Suprapubic skin (tissue), 4 donors: ENCODE results near the gene ODF2L. TPM values are rescaled to one million over a fixed set of nuclear protein-coding genes. Genes with fewer than 3 reads are reported as not detected.

ENCODE experiments used
- DNase-seq, 2 donors: peaks; one replicate each; pipeline ENCODE4 v3.0.0-alpha.2; 2019; ENCODE audit warnings: low spot score in 2 of 2
- H3K27ac ChIP-seq: fragments of 200-600 bp; sonication (generic); one replicate; pipeline ENCODE4 v1.5.1; 2019
- H3K27me3 ChIP-seq: fragments of 200-600 bp; sonication (generic); one replicate; pipeline ENCODE4 v1.5.1; 2019
- H3K36me3 ChIP-seq: fragments of 200-600 bp; sonication (generic); one replicate; pipeline ENCODE4 v1.5.1; 2019
- H3K4me1 ChIP-seq: fragments of 200-600 bp; sonication (generic); one replicate; pipeline ENCODE4 v1.5.1; 2019
- H3K4me3 ChIP-seq: fragments of 200-600 bp; sonication (generic); one replicate; pipeline ENCODE4 v1.5.1; 2019; ENCODE audit warnings: mild to moderate bottlenecking
- H3K9me3 ChIP-seq: fragments of 200-600 bp; sonication (generic); one replicate; pipeline ENCODE4 v1.5.1; 2019
- EP300 ChIP-seq: sonication (generic); formaldehyde crosslinking; IDR thresholded peaks from one replicate; pipeline ENCODE4 v1.6.1; 2017; ENCODE audit warnings: antibody characterized with exemption
- POLR2A ChIP-seq, 2 donors: fragments of 450-650 bp; IDR thresholded peaks; one replicate each; pipeline ENCODE4 v1.6.1; 2017; ENCODE audit warnings: antibody characterized with exemption in 2 of 2, mild to moderate bottlenecking in 2 of 2, moderate library complexity in 2 of 2
- POLR2AphosphoS5 ChIP-seq, 3 donors: sonication (generic); formaldehyde crosslinking; IDR thresholded peaks; one replicate each; pipeline ENCODE4 v1.6.1; 2017; ENCODE audit warnings: antibody characterized with exemption in 3 of 3
- WGBS: methylation state at CpG from one replicate; pipeline ENCODE4 v1.1.5; 2018; 5-methylcytosine and 5-hydroxymethylcytosine counted together
- total RNA-seq, 4 donors: library from RNA; depleted of rRNA; stranded (reverse); fragments of >200 nt; gene quantifications; one replicate each; pipeline ENCODE4 v1.1.0, GENCODE V29; 2016
- TF ChIP-seq, protein P1 (sequence below), 2 donors: fragments of 200-600 bp in 1 of 2; fragments of 450-650 bp in 1 of 2; sonication (generic) in 1 of 2; IDR thresholded peaks; one replicate each; pipeline ENCODE4 v1.5.1; 2016 to 2019; ENCODE audit warnings: antibody characterized with exemption in 2 of 2, mild to moderate bottlenecking in 1 of 2, moderate library complexity in 1 of 2

ODF2L gene
- total RNA-seq, 4 donors from 2014 or later: 16.6 to 33.4 (median 23.5) TPM

DNA sequence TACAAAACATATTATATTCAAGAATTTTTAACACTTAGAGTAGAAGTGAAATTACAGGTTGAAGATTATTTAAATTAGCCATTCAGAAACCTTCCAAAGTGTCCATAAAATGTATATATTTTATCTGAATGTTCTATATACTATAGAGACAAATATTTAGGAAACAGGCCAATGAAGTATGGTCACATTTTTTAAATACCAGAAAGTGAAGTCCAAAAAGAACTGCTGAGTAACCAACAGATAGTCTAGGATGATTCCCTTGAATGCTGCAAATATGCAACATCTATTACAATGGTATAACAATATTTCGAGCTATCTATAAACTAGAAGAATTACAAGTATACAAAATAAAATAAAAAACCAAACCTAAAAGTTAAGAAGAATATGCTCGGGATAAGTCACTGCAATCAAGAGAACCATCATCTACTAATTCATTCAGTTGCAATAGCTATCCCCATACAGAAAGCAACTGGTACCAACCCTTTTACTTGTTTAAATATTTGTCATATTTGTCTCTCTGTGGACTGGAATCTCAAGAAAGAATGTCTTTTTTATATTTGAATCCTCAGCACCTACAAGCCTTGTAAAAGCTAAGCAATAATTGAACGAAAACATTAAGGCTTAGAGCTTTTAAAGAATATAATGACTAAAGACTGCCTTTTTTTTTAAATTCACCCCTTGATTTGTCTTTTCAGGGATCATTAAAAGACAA, 8.1 kb downstream of the ODF2L start:
- no peak for DNase-seq
- Histone ChIP-seq H3K4me3 (no peak overlapping the region), H3K27ac (no peak overlapping the region), H3K4me1 (no peaks in the 10 kb centered on the region), H3K27me3 (no peaks in the 10 kb centered on the region), H3K9me3 (no peaks in the 10 kb centered on the region), H3K36me3 (no peaks in the 10 kb centered on the region)
- TF ChIP-seq EP300 (no peak), POLR2AphosphoS5 (IDR thresholded peaks at IDR 0.05) (no peak), POLR2A (IDR thresholded peaks at IDR 0.05) (no peak)
- TF ChIP-seq, protein P1, sequence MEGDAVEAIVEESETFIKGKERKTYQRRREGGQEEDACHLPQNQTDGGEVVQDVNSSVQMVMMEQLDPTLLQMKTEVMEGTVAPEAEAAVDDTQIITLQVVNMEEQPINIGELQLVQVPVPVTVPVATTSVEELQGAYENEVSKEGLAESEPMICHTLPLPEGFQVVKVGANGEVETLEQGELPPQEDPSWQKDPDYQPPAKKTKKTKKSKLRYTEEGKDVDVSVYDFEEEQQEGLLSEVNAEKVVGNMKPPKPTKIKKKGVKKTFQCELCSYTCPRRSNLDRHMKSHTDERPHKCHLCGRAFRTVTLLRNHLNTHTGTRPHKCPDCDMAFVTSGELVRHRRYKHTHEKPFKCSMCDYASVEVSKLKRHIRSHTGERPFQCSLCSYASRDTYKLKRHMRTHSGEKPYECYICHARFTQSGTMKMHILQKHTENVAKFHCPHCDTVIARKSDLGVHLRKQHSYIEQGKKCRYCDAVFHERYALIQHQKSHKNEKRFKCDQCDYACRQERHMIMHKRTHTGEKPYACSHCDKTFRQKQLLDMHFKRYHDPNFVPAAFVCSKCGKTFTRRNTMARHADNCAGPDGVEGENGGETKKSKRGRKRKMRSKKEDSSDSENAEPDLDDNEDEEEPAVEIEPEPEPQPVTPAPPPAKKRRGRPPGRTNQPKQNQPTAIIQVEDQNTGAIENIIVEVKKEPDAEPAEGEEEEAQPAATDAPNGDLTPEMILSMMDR (IDR thresholded peaks at IDR 0.05): no peak
- 94% methylated on average over 3 of the region's 3 CpGs for WGBS

DNA sequence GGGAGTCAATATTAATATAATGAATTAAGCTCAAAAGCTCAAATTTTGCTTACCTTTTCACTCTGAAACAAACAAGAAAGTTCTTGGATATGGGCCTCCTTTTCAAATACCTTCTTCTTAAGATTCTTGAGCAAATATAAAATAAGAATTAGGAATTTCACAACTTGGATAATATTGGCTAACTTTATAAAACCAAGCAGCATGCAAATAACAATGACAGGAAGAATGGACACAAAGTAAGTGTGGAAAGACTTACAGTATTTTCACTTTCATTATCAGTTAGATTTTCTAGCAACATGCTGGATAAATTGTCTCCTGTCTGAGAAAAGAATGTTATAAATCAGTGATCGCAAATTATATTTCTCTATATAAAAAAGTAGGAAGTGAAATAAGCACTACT, 13.2 kb downstream of the ODF2L start:
- WGBS: 60% methylated on average over 1 of the region's 1 CpG
- Histone ChIP-seq H3K9me3 (no peaks in the 10 kb centered on the region), H3K4me1 (peaks cover 4% of the 10 kb centered on the region), H3K4me3 (no peak overlapping the region), H3K36me3 (no peaks in the 10 kb centered on the region), H3K27ac (no peak overlapping the region), H3K27me3 (no peaks in the 10 kb centered on the region)
- TF ChIP-seq POLR2AphosphoS5 (IDR thresholded peaks at IDR 0.05) (no peak), POLR2A (IDR thresholded peaks at IDR 0.05) (no peak), EP300 (no peak)
- TF ChIP-seq, protein P1 (IDR thresholded peaks at IDR 0.05): no peak
- no peak for DNase-seq

DNA sequence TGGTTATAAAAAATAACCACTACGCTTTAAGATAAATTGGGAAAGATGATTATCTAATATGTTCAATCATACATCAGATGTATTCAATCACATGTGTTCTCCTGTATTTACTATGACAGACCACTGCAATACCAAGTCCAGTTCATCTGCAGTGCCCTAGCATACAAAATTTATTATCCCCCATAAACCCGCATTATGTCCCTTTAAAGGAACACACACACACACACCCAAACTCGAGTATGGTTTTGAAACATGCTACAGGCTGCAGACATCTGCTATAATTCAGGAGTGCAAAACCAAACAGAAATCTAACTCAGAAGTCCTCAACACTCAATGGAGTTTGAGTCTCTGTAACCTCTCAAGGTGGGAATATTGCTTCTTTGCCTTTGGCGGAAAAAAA, 14.9 kb downstream of the ODF2L start:
- Histone ChIP-seq H3K27me3 (no peaks in the 10 kb centered on the region), H3K9me3 (no peaks in the 10 kb centered on the region), H3K36me3 (peaks cover 5% of the 10 kb centered on the region), H3K4me3 (no peak overlapping the region), H3K4me1 (peaks cover 4% of the 10 kb centered on the region), H3K27ac (no peak overlapping the region)
- no peak for TF ChIP-seq EP300
- TF ChIP-seq, protein P1 (IDR thresholded peaks at IDR 0.05): no peak
- TF ChIP-seq POLR2AphosphoS5 (IDR thresholded peaks at IDR 0.05): no peak
- TF ChIP-seq POLR2A (IDR thresholded peaks at IDR 0.05): no peak
- no peak for DNase-seq
- 77% methylated on average over 4 of the region's 4 CpGs for WGBS

DNA sequence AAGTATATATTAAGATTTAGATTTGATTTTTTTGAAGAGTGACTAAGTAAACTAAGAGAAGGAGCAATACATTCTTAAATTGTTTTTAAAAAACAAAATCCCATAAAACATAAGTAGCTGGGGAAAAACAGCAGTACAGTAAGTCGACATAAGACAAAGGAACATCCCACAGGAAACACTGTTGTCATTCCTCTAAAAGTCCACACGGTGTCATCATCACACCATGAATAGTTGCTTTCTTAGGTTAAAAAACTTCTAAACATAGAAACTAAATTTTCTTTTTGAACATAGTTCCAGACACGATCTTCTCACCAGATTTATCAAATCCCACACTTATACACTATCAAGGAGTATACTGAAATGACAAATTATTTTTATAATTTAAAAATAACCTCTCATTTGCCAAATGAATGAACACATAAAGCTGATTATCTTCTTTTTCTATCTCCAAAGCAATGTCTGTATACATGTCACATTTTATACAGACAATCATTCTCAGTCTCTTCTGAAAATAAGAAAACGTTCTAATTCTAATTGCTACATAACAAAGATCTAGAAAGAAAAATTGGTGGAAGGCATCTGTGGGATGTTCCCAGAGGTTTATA, 15.8 kb downstream of the ODF2L start:
- WGBS: 4% methylated on average over 4 of the region's 4 CpGs
- no peaks in the 10 kb centered on the region for H3K27me3 ChIP-seq
- peaks cover 4% of the 10 kb centered on the region for H3K4me1 ChIP-seq
- H3K27ac ChIP-seq: no peak overlapping the region
- H3K9me3 ChIP-seq: no peaks in the 10 kb centered on the region
- peaks cover 7% of the 10 kb centered on the region for H3K36me3 ChIP-seq
- H3K4me3 ChIP-seq: no peak overlapping the region
- no peak for DNase-seq
- TF ChIP-seq, protein P1 (IDR thresholded peaks at IDR 0.05): peak; percentile 63 to 88
- TF ChIP-seq POLR2AphosphoS5 (IDR thresholded peaks at IDR 0.05): no peak

DNA sequence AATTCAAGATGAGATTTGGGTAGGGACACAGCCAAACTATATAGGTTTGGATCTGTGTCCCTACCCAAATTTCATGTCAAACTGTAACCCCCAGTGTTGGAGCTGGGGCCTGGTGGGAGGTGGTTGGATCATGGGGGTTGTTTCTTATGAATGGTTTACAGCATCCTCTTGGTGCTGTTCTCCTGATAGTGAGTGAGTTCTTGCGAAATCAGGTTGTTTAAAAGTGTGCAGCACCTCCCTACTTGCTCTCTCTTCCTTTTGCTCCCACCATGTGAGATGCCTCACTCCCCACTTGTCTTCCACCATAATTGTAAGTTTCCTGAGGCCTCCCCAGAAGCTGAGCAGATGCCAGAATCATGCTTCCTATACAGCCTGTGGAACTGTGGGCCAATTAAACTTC, 17.3 kb downstream of the ODF2L start:
- Histone ChIP-seq H3K36me3 (peaks cover 11% of the 10 kb centered on the region), H3K27ac (no peak overlapping the region), H3K9me3 (no peaks in the 10 kb centered on the region), H3K4me3 (no peak overlapping the region), H3K4me1 (peaks cover 4% of the 10 kb centered on the region), H3K27me3 (no peaks in the 10 kb centered on the region)
- WGBS: 100% methylated on average over 1 of the region's 1 CpG
- no peak for TF ChIP-seq POLR2AphosphoS5 (IDR thresholded peaks at IDR 0.05)
- TF ChIP-seq POLR2A (IDR thresholded peaks at IDR 0.05): no peak
- no peak for TF ChIP-seq EP300
- TF ChIP-seq, protein P1 (IDR thresholded peaks at IDR 0.05): no peak
- no peak for DNase-seq
